ENCODE data around the gene STXBP6.
"Not testable (repeated sequence)": the region's sequence is repeated elsewhere in the genome, so short reads cannot be mapped to it uniquely, and the experiment has no call there.

STXBP6 gene

GRCh38 chr14:24784981-24785380 lies 265.0 kb downstream of the STXBP6 start:
- H3K4me3 ChIP-seq (ENCODE audit: low read depth, low read length), result no peak overlapping the region
- no peak for DNase-seq (ENCODE audit: low read depth, low spot score)
- CTCF ChIA-PET, result no interaction called here
- TF ChIP-seq, protein P1, sequence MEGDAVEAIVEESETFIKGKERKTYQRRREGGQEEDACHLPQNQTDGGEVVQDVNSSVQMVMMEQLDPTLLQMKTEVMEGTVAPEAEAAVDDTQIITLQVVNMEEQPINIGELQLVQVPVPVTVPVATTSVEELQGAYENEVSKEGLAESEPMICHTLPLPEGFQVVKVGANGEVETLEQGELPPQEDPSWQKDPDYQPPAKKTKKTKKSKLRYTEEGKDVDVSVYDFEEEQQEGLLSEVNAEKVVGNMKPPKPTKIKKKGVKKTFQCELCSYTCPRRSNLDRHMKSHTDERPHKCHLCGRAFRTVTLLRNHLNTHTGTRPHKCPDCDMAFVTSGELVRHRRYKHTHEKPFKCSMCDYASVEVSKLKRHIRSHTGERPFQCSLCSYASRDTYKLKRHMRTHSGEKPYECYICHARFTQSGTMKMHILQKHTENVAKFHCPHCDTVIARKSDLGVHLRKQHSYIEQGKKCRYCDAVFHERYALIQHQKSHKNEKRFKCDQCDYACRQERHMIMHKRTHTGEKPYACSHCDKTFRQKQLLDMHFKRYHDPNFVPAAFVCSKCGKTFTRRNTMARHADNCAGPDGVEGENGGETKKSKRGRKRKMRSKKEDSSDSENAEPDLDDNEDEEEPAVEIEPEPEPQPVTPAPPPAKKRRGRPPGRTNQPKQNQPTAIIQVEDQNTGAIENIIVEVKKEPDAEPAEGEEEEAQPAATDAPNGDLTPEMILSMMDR (IDR thresholded peaks at IDR 0.05; ENCODE audit: insufficient read depth, low read length, missing control alignments), result no peak
- POLR2A ChIA-PET, result no interaction called here

DNA sequence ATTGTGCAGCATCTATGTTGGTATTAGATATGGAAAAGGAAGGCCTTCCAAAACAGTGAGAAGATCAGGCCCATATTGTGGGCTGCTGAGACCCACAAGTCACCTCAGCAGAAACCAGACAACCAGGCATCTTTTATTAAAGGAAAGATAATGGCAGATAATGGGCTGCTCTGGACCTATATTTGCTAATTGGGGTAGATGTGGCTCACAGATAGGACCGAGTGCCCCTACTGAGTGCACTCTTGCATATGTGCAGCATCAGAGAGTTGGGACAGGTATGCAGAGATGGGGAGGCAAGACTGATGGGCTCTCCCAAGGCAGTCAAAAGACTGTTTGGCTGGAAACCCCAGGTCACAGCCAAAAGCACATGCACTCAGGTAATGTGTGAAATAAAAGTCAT lies 266.2 kb downstream of the STXBP6 start:
- no peak for DNase-seq (ENCODE audit: low read depth, low spot score)
- TF ChIP-seq, protein P1 (IDR thresholded peaks at IDR 0.05; ENCODE audit: insufficient read depth, low read length, missing control alignments), result no peak
- CTCF ChIA-PET, result no interaction called here
- no peak overlapping the region for H3K4me3 ChIP-seq (ENCODE audit: low read depth, low read length)
- POLR2A ChIA-PET, result no interaction called here

DNA sequence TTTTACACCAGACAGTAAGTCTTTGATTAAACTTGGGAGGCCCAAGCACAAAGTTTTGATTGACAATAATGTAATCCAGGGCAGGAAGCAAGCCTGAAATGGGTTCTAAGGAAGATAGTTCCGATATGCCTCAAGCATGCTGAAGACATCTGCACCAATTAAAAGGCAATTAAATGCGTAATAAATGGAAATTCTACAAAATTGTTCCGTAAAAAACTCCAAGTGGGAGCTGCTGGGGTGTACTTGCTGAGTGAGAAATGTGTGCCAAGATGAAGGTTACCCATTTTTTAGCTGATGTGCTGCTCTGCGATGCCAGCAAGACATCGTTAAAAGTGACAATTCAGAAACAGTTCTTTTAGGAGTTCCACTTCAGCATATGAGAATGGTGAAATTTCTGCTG lies 269.7 kb downstream of the STXBP6 start:
- no peak overlapping the region for H3K4me3 ChIP-seq (ENCODE audit: low read depth, low read length)
- ChIA-PET CTCF (no interaction called here), POLR2A (no interaction called here)
- no peak for DNase-seq (ENCODE audit: low read depth, low spot score)
- TF ChIP-seq, protein P1 (IDR thresholded peaks at IDR 0.05; ENCODE audit: insufficient read depth, low read length, missing control alignments), result no peak

GRCh38 chr14:24777678-24778077 lies 272.3 kb downstream of the STXBP6 start:
- CTCF ChIA-PET, result no interaction called here
- H3K4me3 ChIP-seq (ENCODE audit: low read depth, low read length), result no peak overlapping the region
- TF ChIP-seq, protein P1 (IDR thresholded peaks at IDR 0.05; ENCODE audit: insufficient read depth, low read length, missing control alignments), result no peak
- POLR2A ChIA-PET, result no interaction called here
- DNase-seq (ENCODE audit: low read depth, low spot score), result no peak

- H3K4me3 ChIP-seq (ENCODE audit: low read depth, low read length), result no peak overlapping the region
- POLR2A ChIA-PET, result no interaction called here
- TF ChIP-seq, protein P1 (IDR thresholded peaks at IDR 0.05; ENCODE audit: insufficient read depth, low read length, missing control alignments), result no peak
- DNase-seq (ENCODE audit: low read depth, low spot score), result no peak
- CTCF ChIA-PET, result no interaction called here
These were observed 274.0 kb downstream of the STXBP6 start for GRCh38 chr14:24775950-24776349.

DNA sequence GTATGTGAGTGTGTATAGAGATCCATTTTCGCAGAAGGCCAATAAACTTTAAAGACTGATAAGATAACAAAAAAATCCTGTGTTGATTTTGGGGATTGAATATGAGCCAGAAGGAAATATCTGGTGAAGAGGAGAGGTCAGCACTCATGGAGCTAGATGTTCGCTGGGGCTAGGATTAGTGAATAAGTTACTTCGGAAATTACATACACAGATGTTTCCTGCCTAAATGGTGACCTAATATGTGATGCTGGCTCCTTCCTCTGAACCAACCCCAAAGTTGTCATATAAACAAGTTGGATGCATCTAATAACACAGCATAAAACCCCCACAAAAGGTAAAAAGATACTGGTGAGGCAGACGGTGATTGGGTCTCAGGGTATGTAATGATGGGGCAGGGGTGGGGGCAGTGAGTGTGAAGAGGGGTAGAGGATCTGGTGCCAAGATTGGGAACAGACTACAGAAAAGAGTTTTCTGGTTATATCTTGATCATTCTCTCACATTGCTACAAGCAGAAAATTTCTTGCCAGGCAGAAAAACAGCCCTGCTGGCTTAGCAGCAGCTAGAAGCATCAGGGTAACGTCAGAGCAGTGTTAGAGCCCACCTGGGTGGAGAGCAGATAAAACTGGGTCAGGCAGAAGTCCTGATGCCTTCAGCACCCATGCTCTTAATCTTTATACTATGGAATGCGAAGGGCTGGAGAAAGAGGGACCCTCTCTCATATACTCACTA lies 275.6 kb downstream of the STXBP6 start:
- POLR2A ChIA-PET, result no interaction called here

DNA sequence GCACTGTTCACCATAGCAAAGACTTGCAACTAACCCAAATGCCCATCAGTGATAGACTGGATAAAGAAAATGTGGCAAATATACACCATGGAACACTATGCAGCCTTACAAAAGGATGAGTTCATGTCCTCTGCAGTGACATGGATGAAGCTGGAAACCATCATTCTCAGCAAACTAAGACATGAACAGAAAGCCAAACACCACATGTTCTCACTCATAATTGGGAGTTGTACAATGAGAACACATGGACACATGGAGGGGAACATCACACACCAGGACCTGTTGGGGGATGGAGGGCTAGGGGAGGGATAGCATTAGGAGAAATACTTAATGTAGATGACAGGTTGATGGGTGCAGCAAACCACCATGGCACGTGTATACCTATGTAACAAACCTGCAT lies 276.4 kb downstream of the STXBP6 start:
- CTCF ChIA-PET; H3K4me3 ChIP-seq (ENCODE audit: low read depth, low read length); POLR2A ChIA-PET; DNase-seq (ENCODE audit: low read depth, low spot score): not testable (repeated sequence)

More for the DNA sequence above, 275.6 kb downstream of the STXBP6 start:
- CTCF ChIA-PET, result no interaction called here
- TF ChIP-seq, protein P1 (IDR thresholded peaks at IDR 0.05; ENCODE audit: insufficient read depth, low read length, missing control alignments), result no peak
- DNase-seq (ENCODE audit: low read depth, low spot score), result no peak
- no peak overlapping the region for H3K4me3 ChIP-seq (ENCODE audit: low read depth, low read length)
